H1 (cell line): Measurements from ENCODE around the gene COX19.

Experiments
- ATF3 ChIP-seq: IDR thresholded peaks from 2 replicates; pipeline ENCODE4 v1.6.1; 2011; ENCODE audit warnings: low read depth, mild to moderate bottlenecking, low read length; ENCODE audit not compliant: insufficient read depth
- EP300 ChIP-seq, 2 experiments: IDR thresholded peaks; 1 replicate in 1 of 2; 2 replicates in 1 of 2; pipeline ENCODE4 v1.6.1; 2011 to 2012; ENCODE audit warnings: low read depth in 2 of 2, low read length in 2 of 2, mild to moderate bottlenecking in 2 of 2, borderline replicate concordance in 1 of 2, inconsistent platforms in 1 of 2, moderate library complexity in 1 of 2
- JUN ChIP-seq: IDR thresholded peaks from 2 replicates; pipeline ENCODE4 v1.6.1; 2011; ENCODE audit warnings: low read depth, mild to moderate bottlenecking, improper control_type of control experiment, low read length
- MAX ChIP-seq: IDR thresholded peaks from 2 replicates; pipeline ENCODE4 v1.6.1; 2012; ENCODE audit warnings: inconsistent platforms
- POLR2A ChIP-seq, 2 experiments: IDR thresholded peaks; 1 replicate in 1 of 2; 2 replicates in 1 of 2; pipeline ENCODE4 v1.6.1; 2011; ENCODE audit warnings: low read depth in 2 of 2, low read length in 2 of 2, mild to moderate bottlenecking in 2 of 2; ENCODE audit errors: control extremely low read depth in 1 of 2
- RAD21 ChIP-seq, 2 experiments: IDR thresholded peaks in 1 of 2; conservative IDR thresholded peaks in 1 of 2; 2 replicates each; pipeline ENCODE4 v1.6.1; 2011; ENCODE audit warnings: low read depth in 2 of 2, low read length in 2 of 2, improper control_type of control experiment in 1 of 2, inconsistent platforms in 1 of 2, mild to moderate bottlenecking in 1 of 2, moderate library complexity in 1 of 2
- RFX5 ChIP-seq: IDR thresholded peaks from 2 replicates; pipeline ENCODE4 v1.6.1; 2011; ENCODE audit warnings: low read depth, low read length, improper control_type of control experiment, borderline replicate concordance
- SIN3A ChIP-seq, 2 experiments: IDR thresholded peaks in 1 of 2; conservative IDR thresholded peaks in 1 of 2; 2 replicates each; pipeline ENCODE4 v1.6.1; 2011 to 2012; ENCODE audit warnings: low read length in 2 of 2, improper control_type of control experiment in 1 of 2, low read depth in 1 of 2, mild to moderate bottlenecking in 1 of 2
- TF ChIP-seq, protein P1 (sequence below), 3 experiments: IDR thresholded peaks; 1 replicate in 2 of 3; 2 replicates in 1 of 3; pipeline versions ENCODE4 v1.5.1 to v1.6.1; 2011; ENCODE audit warnings: low read length in 3 of 3, mild to moderate bottlenecking in 3 of 3, inconsistent platforms in 2 of 3, low read depth in 1 of 3, moderate library complexity in 1 of 3; ENCODE audit not compliant: insufficient read depth in 1 of 3; ENCODE audit errors: control extremely low read depth in 1 of 3

GRCh38 chr7:932651-932975, 42.7 kb downstream of the COX19 start:
- TF ChIP-seq SIN3A (conservative IDR thresholded peaks at IDR 0.05 in 1 of 2, IDR thresholded peaks at IDR 0.05 in 1 of 2; ENCODE audit: low read depth in 1 of 2, low read length in 2 of 2) (no peak), RFX5 (no peak), MAX (no peak), ATF3 (no peak), POLR2A (IDR thresholded peaks at IDR 0.05; ENCODE audit: control extremely low read depth in 1 of 2, low read depth in 2 of 2, low read length in 2 of 2) (no peak), EP300 (IDR thresholded peaks at IDR 0.05; ENCODE audit: borderline replicate concordance in 1 of 2, low read depth in 2 of 2, low read length in 2 of 2) (no peak), RAD21 (IDR thresholded peaks at IDR 0.05 in 1 of 2, conservative IDR thresholded peaks at IDR 0.05 in 1 of 2; ENCODE audit: low read depth in 2 of 2, low read length in 2 of 2) (no peak), JUN (no peak)
- TF ChIP-seq, protein P1, sequence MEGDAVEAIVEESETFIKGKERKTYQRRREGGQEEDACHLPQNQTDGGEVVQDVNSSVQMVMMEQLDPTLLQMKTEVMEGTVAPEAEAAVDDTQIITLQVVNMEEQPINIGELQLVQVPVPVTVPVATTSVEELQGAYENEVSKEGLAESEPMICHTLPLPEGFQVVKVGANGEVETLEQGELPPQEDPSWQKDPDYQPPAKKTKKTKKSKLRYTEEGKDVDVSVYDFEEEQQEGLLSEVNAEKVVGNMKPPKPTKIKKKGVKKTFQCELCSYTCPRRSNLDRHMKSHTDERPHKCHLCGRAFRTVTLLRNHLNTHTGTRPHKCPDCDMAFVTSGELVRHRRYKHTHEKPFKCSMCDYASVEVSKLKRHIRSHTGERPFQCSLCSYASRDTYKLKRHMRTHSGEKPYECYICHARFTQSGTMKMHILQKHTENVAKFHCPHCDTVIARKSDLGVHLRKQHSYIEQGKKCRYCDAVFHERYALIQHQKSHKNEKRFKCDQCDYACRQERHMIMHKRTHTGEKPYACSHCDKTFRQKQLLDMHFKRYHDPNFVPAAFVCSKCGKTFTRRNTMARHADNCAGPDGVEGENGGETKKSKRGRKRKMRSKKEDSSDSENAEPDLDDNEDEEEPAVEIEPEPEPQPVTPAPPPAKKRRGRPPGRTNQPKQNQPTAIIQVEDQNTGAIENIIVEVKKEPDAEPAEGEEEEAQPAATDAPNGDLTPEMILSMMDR (IDR thresholded peaks at IDR 0.05; ENCODE audit: control extremely low read depth in 1 of 3, insufficient read depth in 1 of 3, low read depth in 1 of 3, low read length in 3 of 3) = no peak
